ENCODE results near the gene C2orf72.

The C2orf72 gene

GRCh38 chr2:231037731-231038482 is 584 bp downstream of the C2orf72 start:
- no peak for DNase-seq (ENCODE audit: extremely low read depth, low read depth)
- TF ChIP-seq CTCF (IDR thresholded peaks at IDR 0.05; ENCODE audit: low read depth, low read length): no peak

- no peak for DNase-seq (ENCODE audit: extremely low read depth, low read depth)
- TF ChIP-seq CTCF (IDR thresholded peaks at IDR 0.05; ENCODE audit: low read depth, low read length): no peak
Measured at GRCh38 chr2:231038483-231039293, 1.4 kb downstream of the C2orf72 start.

GRCh38 chr2:231039294-231039664 is 2.0 kb downstream of the C2orf72 start:
- no peak for TF ChIP-seq CTCF (IDR thresholded peaks at IDR 0.05; ENCODE audit: low read depth, low read length)

GRCh38 chr2:231039821-231040364 is 2.6 kb downstream of the C2orf72 start:
- no peak for DNase-seq (ENCODE audit: extremely low read depth, low read depth)
- no peak for TF ChIP-seq CTCF (IDR thresholded peaks at IDR 0.05; ENCODE audit: low read depth, low read length)

More at GRCh38 chr2:231039294-231039664, 2.0 kb downstream of the C2orf72 start:
- DNase-seq (ENCODE audit: extremely low read depth, low read depth): no peak

- DNase-seq (ENCODE audit: extremely low read depth, low read depth): no peak
- no peak for TF ChIP-seq CTCF (IDR thresholded peaks at IDR 0.05; ENCODE audit: low read depth, low read length)
Measured at GRCh38 chr2:231041061-231041689, 3.9 kb downstream of the C2orf72 start.

- no peak for TF ChIP-seq CTCF (IDR thresholded peaks at IDR 0.05; ENCODE audit: low read depth, low read length)
- no peak for DNase-seq (ENCODE audit: extremely low read depth, low read depth)
Measured at GRCh38 chr2:231043796-231044195, 6.5 kb downstream of the C2orf72 start.

All from AG09319 (cell line).